Epithelial cell of prostate (primary cell): ENCODE measurements around the gene DNAH14.
"Not testable (repeated sequence)": the region's sequence is repeated elsewhere in the genome, so short reads cannot be mapped to it uniquely, and the experiment has no call there.

ENCODE experiments used
- DNase-seq: peaks from one replicate; pipeline ENCODE4 v3.0.0-alpha.2; 2011; ENCODE audit warnings: low read depth, low spot score
- H3K27ac ChIP-seq: fragments of 450-650 bp; 2 replicates; pipeline ENCODE4 v1.5.1; 2017; ENCODE audit warnings: mild to moderate bottlenecking

DNAH14 gene

DNA sequence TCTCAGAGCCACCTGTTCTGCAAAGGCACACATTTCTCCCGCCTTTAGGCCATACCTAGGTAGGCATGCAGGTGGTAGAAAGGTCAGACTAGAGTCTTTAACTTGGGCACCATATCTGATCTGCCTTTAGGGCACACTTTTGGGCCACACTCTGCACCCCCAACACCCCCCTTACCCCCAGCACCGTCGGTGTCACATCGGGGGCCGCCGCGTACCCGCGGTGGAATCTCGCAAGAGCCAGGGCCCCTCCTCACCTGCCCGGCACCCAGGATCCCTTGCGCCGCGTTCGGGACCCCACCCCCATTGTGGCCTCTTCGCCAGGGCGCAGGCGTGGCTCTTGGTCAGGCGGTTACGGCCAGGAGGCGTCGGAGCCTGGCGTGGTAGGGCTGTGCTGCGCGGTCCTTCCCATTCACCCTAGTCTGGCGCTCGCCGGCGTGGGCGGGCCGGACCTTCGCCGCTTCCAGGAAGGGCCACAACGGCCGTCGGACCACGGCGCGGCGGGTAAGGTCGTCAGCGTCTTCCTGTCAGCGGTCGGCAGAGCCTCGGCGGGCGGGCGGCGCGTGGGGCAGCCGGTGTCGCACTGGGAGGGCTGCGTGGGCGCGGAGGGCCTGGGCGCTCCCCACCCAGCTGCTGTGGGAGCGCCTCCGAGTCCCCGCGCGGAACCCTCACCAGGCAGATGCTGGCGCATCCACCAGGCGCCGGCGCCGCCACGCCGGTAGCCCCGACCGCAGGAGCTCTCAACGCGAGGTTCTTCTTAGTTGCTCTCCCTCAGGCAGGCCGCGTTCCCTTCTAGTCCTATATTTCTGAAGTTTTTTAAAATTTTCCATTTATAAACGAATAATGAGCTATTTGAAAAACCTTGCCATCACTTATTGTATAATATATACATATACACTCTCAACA is at the start of gene DNAH14:
TSS of gene DNAH14 (plus strand) at position 341 of the 903 bp plus-strand sequence. CDS start 23,028 bp downstream, outside the sequence.
- H3K27ac ChIP-seq = peak within 1 kb of the TSS; percentile 42
- no peak for DNase-seq

DNA sequence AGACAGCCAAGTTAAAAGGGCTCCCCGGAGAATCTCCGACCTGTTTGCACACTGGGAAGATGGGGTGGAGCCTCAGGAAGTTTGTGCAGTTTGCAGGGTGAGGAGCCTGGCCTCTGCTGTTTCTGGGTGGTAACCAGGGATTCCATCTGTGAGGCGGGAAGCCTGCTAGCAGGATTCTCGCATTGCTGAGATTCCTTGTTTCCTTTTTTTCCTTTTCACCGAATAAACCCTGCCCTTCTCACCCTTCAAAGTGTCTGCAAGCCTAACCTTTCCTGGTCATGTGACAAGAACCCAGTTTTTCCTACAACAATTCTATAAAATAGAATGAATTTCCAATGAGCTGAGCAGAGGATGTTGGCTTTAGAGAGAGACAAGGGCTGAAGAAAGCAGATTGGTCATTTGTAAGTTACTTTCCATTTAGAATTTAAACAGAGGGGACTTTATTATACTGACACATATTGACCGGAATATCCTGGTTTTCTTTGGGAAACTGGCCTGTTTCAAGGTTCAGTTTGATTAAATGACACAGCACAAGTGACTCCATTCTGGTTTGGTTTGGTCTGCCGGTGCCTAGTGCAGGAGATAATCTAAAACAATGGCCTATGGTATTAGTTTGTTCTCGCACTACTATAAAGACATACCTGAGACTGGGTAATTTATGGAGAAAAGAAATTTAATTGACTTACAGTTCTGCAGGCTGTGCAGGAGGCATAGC is 48.7 kb upstream of the DNAH14 start:
- H3K27ac ChIP-seq = no peak overlapping the region
- no peak for DNase-seq

DNA sequence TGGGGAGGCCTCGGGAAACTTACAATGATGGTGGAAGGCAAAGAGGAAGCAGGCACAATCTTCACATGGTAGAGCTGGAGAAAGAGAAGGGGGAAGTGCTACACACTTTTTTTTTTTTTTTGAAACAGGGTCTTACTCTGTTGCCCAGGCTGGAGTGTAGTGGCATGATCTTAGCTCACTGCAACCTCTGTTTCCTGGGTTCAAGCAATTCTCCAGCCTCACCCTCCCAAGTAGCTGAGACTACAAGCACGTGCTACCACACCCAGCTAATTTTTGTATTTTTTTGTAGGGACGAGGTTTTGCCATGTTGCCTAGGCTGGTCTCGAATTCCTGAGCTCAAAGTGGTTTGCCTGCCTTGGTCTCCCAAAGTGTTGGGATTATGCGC is 48.2 kb upstream of the DNAH14 start:
- H3K27ac ChIP-seq, DNase-seq: not testable (repeated sequence)

DNA sequence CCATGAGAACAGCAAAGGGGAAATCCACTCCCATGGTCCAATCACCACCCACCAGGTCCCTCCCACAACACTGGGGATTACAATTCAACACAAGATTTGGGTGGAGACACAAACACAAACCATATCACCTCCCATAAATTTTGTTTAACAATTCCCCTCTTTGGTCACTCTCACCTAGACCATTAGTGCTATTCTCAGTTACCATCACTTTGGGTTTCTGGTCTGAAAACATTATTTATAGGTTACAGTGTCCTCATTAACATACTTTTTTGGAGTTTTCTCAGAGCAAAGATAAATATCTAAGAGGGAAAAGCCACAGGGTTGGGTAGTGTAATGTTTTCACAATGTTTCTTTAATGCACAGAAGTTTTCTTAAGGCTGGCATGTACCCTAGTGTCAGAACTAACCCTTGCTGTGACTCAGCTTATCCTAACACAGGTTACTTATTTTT is 47.7 kb upstream of the DNAH14 start:
- no peak overlapping the region for H3K27ac ChIP-seq
- no peak for DNase-seq

DNA sequence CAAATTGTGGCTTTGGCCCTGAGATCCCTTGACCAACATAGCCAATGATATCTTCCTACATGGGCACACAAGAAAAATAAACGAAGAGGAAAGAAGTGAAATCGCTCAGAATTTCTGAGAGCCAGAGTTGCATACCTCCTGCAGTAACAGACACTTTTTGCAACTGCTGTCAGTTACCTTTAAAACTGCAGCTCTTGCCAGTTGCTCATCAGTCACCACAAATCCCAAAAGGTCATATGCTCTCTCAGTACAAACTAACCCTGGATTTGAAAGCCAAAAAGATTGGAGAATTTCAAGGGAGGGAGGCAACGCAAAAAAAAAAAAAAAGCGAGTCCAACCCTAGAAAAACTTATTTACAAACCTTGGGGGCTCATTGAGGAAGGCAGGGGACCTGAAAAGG is 47.2 kb upstream of the DNAH14 start:
- no peak overlapping the region for H3K27ac ChIP-seq
- no peak for DNase-seq

DNA sequence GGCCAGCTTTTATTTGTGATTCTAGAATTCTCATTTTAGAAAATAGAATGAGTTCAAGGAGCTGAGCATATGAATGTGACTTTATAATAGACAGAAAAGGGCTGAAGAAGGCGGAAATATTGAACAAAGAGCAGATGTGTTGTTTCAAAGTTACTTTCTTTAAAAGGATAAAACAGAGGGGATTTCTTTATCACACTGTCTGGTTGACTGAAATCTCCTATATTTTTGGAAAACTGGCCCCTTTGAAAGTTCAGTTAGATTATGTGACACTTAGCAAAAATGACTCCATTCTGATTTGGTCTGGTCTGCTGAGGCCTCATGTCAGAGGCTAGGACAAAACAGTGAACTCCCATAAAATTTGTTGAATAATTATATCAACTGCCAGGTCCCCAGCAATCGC is 46.4 kb upstream of the DNAH14 start:
- no peak overlapping the region for H3K27ac ChIP-seq
- no peak for DNase-seq

DNA sequence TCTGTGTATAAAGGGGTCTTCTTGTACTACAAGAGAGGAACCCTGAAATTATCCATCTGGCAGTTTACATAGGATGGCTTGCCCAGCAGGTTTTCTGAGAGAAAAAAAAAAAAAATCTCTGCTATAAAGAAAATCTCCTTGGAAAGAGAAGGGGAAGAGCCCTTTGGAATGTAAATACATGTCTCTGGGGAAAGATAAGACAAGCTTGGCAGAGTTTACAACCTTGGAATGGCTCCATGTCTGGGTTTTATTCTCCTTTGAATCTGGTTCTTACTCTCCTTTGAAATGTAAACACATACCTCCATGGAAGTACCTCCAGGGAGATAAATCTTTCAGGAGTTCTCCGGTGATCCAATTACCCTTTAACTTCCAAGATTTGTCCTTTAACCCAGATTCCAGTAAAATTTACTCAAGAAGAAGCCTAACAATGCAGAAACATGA is 45.1 kb upstream of the DNAH14 start:
- no peak for DNase-seq
- no peak overlapping the region for H3K27ac ChIP-seq

DNA sequence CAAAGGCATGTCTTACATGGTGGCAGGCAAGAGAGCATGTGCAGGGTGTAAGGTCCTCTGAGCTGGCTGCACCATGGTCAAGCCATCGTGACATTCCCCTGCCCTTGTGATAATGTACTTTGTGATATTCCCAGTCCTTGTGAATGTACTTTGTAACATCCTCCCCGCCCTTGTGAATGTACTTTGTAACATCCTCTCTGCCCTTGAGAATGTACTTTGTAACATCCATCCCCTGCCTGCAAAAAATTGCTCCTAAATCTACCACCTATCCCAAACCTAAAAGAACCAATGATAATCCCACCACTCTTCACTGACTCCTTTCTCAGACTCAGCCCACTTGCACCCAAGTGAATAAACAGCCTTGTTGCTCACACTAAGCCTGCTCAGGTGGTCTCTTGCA is 44.1 kb upstream of the DNAH14 start:
- not testable (repeated sequence) for H3K27ac ChIP-seq, DNase-seq

DNA sequence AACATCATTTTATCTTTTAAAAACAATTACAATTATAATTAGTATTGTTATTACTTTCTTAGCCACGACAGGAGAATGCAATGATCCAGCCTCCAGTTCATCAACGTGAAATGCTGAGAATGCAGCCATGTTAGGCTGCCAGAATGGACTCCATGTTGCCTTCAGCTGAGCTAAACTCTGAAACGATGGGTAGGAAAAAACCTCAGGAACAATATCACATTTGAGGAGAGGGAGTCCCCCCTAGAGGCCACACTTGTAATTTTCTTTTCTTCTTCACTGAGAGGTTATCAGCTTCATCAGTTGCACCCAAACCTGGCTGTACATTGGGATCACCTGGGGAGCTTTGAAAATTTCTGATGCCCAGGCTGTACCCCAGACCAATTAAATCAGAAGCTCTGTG is 34.6 kb upstream of the DNAH14 start:
- H3K27ac ChIP-seq = no peak overlapping the region
- DNase-seq = no peak

DNA sequence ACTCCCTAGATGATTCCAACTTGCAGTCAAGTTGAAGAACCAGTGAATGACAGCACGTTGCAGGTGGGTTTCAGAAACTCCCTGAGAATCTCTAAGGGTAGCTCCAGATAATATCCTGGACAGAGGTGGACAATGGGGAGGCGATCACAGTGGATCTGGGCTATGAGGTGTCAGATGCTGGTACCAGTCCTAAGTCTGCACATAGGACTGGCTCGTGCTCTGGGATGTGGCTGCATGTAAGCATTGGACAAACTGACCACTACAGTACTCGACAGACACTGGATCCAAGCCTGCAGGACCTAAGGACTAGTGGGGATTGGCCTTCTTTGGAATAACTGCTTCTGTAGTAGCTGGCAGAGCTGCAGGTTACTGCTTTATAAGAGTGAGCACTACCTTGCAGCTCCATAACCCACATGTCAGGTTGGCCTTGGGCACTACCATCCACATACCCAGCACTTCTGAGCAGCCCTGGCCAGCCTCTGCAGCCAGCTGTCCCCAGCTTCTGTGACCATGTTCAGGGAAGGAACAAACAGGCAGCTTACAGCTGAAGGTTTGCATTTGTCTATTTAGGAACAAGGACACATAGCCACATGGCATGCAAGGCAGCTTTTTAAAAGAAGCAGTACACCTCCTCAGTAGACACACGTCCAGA is 33.2 kb upstream of the DNAH14 start:
- DNase-seq = no peak
- H3K27ac ChIP-seq = no peak overlapping the region

DNA sequence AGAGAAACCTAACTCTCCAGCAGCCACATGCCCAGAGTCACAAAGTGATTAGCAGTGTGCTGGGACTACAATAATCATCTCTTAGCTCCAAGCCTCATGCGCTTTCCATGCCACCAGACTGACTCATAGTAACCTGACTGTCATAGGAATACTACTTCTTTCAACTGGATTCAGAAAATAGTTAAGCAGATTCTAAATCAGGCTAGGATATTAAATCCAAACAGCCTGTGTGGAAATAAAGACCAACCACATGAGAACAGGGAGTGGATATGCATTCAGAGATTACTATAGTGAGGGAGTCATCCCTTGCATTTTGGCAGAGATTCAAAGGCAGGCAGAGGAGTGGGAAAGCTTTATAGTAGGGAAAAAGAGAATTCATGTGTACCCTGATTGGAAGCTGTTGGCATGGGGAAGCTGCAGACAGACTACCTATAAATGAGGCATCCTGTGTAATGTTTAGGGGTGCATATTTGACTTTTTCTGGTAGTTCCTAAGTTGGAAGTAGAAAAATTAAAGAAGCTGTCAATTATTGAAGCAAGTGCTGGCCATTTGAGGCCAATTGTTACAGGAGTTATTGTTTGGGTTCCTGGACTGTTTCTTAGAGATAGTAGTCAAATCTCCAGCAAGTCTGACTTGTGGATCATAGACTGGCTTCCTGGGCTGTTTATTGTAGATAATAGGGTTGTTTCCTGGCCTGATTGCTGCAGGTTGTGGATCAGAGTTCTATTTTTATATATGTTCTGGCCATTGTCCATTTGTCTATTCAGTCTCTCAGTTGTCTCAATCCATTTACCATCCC is 31.7 kb upstream of the DNAH14 start:
- no peak for DNase-seq
- no peak overlapping the region for H3K27ac ChIP-seq

DNA sequence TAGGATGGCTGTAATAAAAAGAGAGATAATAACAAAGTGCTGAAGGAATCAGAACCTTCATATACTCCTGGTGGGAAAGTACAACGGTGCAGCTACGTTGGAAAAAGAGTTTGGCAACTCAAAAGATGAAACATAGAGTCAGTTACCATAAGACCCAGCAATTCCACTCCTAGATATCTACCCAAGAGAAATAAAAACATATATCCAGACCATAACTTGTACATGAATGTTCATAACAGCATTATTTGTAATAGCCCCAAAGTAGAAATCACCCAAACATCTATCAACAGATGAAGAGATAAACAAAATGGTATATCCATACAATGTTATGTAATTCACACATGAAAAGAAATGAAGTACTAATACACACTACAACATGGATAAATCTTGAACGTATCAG is 30.5 kb upstream of the DNAH14 start:
- H3K27ac ChIP-seq = no peak overlapping the region
- DNase-seq = no peak

DNA sequence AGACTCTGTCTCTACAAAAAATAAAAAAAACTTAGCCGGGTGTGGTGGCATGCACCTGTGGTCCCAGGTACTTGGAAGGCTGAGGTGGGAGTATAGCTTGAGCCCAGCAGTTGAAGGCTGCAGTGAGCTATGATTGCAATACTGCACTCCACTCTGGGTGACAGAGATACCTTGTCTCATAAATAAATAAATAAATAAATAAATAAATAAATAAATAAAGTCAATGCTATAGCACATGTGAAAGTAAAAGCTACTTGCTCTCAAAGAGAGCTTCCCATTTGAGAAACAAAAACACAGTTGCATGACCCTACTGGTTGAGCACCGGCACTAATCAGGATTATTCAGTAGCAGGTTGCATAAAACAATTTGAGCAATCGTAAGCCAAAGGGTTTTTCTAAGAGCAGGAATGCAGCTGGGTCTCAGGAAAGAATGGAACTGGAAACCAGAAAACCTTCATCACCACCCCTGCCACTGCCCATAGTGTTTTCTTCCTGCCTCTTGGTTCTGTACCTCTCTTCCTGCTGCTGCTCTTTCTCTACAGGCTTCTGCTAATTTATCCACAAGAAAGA is 29.3 kb upstream of the DNAH14 start:
- no peak for DNase-seq
- no peak overlapping the region for H3K27ac ChIP-seq

DNA sequence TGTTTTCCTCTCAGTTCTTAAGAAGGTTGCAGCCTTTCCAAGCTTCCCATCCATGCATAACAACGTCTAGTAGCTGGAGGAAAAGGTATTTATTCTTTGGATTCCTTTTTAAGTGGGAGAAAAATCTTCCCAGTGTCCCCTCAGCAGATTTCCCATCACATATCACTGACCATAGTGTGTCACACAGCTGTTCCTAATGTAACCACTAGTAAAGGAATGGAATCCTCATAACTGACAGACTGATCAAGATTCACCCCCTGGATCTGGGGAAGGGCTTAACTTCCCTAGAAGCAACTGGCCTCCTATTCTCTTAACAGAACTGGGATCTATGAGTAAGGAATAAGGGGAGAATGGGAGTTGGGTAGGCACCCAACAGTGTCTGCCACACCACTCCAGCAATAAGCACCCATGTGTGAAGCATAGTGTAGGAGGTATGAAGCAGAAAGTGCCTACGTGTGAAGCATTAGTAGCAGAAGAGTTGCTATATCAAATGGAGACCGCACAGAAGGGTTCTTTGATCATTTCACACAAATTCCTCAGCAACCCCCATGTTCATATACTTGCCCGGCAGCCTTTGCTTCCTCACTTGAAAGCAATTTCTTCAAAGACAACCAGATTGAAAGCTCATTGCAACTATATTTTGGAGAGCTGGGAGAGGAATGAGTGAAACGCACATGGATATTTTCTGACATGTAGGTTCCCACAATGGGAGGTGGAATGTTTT is 28.2 kb upstream of the DNAH14 start:
- H3K27ac ChIP-seq = no peak overlapping the region
- no peak for DNase-seq

DNA sequence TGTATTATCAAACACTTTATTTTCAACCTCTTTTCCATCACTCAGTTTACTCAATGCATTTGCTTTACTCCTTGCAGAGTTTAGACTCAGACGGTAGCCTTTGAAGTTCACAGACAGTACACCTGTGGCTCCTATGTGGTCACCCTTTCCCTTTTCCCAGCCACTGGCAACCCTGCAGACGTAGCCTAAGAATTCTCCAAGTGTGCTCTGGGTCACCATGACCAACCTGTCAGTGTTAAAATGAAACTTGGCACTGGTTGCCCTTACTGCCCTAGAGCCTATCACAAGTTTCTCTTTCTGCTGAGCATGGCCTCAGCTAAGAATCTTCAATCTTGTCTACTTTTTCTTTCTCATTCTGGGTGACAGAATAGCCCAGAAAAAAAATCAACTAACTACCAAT is 25.5 kb upstream of the DNAH14 start:
- DNase-seq = no peak
- no peak overlapping the region for H3K27ac ChIP-seq

DNA sequence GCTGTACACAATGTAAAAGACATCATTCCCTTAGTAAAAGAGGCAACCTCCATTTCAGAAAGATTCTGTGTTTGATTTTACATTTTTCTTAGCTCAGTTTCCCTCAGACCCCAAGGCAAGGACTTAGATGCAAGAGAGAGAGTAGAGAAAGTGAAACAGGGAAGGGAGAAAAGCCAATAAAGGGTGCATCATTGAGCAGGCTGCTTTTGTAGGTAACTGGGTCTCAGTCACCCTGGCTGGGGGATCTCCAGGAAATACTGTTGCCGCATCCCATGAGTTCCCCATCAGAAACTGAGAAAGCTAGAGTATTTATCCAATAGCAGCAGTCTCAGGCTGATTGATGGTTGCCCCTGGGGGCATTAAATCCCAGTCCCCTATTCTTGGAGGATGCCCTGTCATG is 23.1 kb upstream of the DNAH14 start:
- no peak for DNase-seq
- H3K27ac ChIP-seq = no peak overlapping the region

DNA sequence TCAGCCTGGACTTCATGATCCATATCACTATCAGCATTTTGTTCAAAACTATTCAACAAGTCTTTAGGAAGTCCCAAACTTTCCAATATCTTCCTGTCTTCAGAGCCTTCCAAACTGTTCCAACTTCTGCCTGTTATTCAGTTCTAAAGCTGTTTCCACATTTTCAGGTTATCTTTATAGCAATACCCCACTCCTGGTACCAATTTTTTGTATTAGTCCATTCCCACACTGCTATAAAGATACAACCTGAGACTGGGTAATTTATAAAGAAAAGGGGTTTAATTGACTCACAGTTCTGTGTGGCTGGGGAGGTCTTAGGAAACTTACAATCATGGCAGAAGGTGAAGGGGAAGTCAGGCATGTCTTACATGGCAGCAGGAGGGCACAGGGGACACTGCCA is 18.3 kb upstream of the DNAH14 start:
- no peak for DNase-seq
- no peak overlapping the region for H3K27ac ChIP-seq

DNA sequence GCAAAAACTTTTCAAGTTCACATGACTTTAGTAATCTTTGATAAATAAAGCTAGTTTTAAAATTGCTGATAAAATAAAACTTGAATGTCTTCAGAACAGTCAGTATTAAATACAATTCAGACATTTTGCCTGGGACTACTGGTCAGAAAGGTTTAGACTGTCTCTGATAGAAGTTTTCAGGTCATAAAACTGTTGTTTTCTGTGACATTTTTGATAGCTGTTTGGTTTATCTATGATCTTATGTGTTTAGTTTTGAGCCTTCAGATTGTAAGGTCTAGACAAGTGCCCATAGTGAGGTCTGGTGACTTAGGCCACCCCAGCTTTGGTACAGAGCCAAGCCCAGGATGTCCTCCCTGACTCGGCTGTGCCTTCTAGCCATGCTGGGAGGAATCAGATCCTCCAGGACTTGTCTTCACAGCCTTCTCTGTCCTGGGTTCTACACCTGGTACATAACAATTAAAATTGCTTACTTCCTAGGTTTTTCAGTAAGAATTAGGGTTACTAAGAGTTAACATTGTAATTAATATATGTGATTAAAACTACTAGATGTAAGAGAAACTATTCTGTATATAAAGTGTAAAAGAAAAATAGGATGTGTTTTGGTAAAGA is 15.1 kb upstream of the DNAH14 start:
- H3K27ac ChIP-seq = no peak overlapping the region
- DNase-seq = no peak

DNA sequence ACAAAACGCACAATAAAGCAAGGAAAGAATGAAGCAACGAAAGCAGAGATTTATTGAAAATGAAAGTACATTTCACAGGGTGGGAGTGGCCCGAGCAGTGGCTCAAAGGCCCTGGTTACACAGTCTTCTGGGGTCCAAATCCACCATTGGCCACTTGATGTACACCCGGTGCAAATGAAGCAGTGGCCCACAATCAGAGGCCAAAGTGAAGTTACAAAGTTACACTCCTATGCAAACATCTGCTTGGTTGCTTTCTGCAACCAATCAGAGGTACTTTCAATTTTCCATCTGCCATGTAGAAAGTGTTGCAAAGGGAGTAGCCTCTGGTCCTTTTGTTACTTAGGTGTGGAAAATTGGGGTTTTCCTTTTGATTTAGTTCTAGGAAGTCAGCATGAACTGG is 10.0 kb upstream of the DNAH14 start:
- H3K27ac ChIP-seq = no peak overlapping the region
- no peak for DNase-seq
